HG03060 (cell line): ENCODE results near the gene GPRASP1.
"Not testable (repeated sequence)": the region's sequence is repeated elsewhere in the genome, so short reads cannot be mapped to it uniquely, and the experiment has no call there.

Experiments used
- ATAC-seq: cut with Tn5 transposase; IDR thresholded peaks from one replicate; pipeline ENCODE4 v1.9.1; 2021; ENCODE audit warnings: low read depth, moderate number of reproducible peaks; ENCODE audit not compliant: unreplicated experiment

GPRASP1 gene, protein sequence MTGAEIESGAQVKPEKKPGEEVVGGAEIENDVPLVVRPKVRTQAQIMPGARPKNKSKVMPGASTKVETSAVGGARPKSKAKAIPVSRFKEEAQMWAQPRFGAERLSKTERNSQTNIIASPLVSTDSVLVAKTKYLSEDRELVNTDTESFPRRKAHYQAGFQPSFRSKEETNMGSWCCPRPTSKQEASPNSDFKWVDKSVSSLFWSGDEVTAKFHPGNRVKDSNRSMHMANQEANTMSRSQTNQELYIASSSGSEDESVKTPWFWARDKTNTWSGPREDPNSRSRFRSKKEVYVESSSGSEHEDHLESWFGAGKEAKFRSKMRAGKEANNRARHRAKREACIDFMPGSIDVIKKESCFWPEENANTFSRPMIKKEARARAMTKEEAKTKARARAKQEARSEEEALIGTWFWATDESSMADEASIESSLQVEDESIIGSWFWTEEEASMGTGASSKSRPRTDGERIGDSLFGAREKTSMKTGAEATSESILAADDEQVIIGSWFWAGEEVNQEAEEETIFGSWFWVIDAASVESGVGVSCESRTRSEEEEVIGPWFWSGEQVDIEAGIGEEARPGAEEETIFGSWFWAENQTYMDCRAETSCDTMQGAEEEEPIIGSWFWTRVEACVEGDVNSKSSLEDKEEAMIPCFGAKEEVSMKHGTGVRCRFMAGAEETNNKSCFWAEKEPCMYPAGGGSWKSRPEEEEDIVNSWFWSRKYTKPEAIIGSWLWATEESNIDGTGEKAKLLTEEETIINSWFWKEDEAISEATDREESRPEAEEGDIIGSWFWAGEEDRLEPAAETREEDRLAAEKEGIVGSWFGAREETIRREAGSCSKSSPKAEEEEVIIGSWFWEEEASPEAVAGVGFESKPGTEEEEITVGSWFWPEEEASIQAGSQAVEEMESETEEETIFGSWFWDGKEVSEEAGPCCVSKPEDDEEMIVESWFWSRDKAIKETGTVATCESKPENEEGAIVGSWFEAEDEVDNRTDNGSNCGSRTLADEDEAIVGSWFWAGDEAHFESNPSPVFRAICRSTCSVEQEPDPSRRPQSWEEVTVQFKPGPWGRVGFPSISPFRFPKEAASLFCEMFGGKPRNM (N-terminal part only)

DNA sequence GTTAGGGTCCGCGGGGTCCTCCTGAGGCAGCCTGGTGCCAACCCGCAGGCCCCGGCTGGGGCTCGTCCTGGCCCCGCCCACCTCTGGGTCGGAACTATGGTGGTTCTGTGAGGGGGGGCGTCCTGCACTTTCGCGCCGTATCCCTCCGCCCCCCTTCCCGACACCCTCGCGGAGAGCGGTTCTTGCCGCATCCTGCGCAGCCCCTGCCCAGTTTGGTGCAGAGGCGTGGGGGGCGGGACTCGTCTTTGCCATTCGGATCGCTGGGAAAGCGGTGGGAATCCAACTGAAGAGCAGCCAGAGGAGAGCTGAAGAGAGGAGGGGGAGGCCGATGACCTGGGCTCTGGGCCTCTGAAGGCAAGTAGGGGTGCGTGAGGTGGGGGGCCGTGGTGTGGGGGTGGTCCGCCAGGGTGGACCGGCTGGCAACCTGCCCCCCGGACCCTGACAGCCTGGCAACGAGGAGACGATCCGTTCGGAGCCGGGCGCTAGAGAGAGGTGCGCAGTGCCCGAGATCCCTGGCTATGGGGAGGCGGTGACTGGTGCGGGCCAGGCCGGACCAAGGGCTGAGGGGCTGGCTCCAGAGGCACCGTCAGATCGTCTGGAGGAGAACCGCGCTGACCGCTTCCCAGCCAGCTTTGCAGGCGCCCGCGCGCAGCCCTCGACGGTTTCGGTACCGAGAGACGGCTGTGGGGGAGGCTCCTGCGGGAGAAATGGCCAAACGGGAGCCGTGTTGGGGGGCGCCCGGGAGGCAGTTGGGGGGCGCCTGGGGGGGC, at the start of gene GPRASP1:
TSS of gene GPRASP1 (plus strand) at position 242 of the 770 bp plus-strand sequence. CDS start 2,431 bp downstream, outside the sequence.
- ATAC-seq, result no peak

DNA sequence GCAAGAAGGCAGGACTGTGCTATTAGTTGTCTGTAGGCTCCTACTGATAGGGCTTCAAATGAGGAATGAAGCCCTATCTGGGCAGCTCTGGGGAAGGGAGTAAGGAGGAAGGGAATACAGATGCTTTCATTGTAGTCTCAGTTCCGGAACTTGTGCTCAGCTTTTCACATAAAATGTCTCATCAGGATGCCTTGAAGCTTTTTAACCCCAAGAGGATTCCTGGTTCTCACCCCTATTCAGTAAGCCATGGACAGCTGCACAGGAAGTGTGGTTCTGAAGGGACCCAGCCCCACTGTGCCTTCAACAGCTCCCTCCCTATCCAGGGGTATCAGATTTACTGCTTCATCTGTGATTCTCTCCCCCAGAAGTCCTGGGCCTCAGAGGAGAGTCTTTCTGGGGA, 47.0 kb upstream of the GPRASP1 start:
- ATAC-seq, result no peak

DNA sequence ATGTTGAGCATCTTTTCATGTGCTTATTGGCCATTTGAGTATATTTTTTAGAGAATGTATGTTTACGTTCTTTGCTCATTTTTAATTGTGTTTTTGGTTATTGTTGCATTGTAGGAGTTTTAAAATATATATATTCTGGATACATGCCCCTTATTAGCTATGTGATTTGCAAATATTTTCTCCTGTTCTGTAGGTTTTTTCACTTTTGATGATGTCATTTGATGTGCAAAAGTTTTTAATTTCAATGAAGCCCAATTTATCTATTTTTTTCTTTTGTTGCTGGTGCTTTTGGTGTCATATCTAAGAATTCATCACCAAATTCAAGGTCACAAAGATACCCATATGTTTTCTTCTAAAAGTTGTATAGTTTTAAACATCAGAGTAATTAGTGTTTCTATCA, 45.2 kb upstream of the GPRASP1 start:
- no peak for ATAC-seq

DNA sequence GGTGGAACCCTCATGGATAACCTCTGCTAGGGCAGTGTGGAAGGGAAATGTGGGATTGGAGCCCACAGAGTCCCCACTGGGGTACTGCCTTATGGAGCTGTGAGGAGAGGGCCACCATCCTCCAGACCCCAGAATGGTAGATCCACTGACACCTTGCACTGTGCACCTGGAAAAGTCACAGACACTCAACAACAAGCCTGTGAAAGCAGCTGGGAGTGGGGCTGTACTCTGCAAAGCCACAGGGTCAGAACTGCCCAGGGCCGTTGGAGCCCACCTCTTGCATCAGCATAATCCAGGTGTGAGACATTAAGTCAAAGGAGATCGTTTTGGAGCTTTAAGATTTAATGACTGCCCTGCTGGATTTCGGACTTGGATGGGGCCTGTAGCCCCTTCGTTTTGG, 40.4 kb upstream of the GPRASP1 start:
- no peak for ATAC-seq

DNA sequence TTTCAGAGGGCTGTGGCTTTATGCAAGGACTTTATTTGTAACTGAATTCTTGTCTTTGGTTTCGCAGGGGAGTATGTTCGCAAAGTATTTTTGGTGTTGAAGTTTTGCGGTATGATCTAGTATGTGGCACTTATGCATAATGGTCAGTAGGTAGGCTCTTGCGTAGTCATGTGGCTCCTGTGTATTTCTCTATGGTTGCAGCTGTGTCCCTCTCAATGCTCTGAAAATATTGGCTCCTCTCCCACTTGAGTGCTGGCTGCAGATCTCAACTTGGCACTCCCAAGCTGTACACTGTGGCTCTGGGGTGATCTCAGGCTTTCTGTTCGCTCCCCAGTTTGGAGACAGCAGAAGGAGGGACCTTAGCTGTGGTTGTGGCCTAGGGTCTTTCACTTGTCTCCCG, 27.2 kb upstream of the GPRASP1 start:
- ATAC-seq, result no peak

DNA sequence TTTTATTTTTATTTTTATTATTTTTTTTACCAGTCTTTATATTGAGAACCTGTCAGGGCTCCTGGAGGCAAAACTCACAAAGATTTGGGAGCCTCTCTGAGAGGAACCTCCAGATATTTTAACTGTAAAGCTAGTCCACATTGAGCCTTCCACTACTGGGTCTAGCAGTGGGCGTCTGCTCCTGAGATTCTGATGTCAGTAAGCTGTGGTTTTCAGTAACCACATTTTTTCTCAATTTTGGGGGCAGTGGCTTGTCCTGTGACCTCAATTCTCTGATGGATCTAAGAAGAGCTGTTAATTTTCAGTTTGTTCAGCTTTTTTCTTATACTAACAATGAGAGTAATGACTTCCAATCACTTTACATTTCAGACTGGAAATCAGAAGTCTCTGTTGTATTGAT, 23.6 kb upstream of the GPRASP1 start:
- ATAC-seq, result no peak

DNA sequence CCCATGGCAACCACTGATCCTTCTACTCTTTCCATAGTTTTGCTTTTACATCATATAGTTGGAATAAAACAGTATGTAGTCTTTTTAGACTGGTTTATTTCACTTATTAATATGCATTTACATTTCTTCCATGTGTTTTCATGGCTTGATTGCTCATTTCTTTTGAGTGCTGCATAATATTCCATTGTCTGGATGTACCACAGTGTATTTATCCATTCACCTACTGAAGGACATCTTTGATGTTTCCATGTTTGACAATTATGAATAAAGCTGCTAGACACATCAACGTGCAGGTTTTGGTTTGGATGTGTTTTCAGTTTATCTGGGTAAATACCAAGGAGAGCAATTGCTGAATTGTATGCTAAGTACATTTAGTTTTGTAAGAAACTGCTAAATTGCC, 13.7 kb upstream of the GPRASP1 start:
- ATAC-seq, result no peak

DNA sequence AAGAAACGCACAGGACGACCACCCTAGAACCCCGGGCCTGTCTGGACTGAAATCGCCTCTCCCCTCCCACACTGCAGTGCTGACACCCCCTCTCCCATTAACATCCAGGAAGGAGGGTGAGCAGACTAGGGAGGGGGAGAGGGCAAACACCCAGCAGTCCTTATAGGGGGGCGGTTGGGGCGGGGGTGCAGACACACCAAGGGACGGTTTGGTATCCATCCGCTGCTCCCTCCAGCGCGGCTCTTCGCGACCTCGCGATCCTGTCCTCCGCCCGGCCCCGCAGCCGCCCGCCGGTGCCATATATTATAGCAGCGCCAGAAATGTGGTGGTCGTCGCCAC, 411 bp upstream of the GPRASP1 start:
- ATAC-seq, result no peak

DNA sequence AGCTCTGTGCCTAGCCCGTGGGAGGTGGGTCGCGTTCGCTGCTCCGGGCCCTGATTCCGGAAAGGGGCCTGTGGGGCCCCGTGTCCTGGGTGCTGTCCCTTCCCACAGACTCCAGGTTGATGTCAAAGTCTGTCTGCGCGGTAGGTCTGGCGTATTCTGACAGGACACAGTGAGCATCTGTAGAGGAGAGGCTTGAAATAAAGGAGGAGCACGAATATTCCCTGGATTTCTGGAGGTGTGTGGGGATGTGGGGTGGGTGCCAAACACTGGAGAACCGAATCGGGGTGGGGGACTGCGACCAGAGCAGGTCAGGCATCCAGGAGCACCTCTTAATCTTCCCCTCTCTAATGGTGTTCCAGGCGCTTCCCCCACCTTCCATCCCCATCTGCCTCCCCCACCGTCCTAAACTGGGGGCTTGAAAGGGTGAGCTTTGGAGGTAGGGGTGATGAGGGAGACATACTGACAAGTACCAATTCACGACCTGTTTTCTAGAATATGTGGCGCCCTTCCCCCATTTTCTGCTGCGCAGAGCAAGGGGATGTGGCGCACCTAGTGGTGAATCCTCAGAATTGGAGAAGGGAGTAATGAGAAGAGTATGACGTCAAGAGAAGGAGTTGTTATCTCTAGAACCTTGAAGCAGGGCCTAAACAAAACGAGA, 877 bp downstream of the GPRASP1 start:
- ATAC-seq, result no peak

DNA sequence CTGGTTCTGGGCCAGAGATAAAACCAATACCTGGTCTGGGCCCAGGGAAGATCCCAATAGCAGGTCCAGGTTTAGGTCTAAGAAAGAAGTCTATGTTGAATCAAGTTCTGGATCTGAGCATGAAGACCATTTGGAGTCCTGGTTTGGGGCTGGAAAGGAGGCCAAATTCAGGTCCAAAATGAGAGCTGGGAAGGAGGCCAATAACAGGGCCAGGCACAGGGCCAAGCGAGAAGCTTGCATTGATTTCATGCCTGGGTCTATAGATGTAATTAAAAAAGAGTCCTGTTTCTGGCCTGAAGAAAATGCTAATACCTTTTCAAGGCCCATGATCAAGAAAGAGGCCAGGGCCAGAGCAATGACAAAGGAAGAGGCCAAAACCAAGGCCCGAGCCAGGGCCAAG, 3.4 kb downstream of the GPRASP1 start:
- ATAC-seq, result no peak

DNA sequence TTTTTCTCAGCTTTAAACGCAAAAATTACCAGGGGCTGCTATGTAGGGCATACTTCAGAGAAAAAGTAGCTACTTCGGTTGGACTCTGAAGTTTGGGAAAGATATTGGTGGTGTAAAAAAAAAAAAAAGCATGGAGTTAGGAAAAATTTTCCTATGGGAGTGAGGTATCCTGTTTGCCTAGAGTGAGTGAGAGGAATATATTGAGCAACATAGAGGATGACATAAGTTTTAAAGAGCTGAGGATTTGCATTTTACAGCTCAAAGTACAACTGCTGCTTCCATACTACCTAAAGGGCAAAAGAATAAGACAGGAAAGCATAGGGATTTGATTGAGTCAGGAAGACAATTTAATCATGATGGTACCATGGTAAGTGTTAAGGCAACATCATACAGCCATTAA, 7.3 kb downstream of the GPRASP1 start:
- no peak for ATAC-seq

DNA sequence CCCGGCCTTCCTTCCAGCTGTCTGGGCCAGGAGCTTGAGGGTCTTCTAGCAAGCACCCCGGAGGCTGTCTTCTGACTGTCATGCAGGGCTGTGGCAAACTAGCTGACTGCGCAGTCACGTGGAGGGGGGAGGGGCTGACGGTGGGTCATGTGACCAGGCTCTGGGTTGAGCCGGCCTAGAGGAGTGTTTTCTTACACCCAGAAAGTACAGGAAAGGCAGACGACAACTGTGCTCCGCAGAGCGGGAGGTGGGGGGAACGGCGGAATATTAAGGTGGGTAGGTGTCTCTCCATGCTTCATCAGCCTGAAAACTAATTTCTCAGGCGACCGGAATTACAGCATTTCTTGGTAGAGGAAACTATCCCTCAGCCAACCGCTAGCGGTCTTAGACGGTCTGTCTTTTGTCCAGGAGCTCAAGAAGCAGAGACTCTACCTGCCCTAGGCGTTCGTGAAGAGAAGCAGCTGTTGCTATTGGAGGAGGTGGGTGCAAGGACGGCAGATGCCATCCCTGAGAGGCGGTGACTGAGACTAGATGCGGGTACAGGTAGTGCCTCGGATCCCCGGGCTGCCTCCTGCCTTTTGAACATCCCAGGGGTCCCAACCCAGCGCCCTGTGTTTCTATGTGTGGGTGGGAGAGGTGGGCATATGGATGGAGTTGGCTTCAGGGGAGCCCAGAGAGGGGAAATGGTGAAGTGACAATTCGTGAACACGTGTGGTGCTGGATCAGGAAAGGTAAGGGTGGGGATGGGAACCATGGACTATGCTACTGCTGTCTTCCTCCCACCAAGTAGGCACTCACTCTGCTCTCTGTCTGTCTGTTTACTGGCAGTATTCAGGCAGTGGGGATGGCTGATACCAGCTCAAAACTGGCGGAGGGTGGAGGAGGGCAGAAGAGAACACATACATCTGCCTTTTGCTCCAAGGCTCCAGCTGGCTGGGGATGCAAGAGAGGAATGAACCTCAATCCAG, 8.8 kb downstream of the GPRASP1 start:
- ATAC-seq, result peak; percentile 89

DNA sequence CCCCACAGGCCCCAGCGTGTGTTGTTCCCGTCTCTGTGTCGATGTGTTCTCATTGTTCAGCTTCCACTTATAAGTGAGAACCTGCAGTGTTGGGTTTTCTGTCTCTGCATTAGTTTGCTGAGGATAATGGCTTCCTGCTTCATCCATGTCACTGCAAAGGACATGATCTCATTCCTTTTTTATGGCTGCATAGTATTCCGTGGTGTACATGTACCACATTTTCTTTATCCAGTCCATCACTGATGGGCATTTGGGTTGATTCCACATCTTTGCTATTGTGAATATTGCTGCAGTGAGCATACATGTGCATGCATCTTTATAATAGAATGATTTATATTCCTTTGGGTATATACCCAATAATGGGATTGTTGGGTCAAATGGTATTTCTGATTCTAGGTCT, 12.5 kb downstream of the GPRASP1 start:
- ATAC-seq, result not testable (repeated sequence)

DNA sequence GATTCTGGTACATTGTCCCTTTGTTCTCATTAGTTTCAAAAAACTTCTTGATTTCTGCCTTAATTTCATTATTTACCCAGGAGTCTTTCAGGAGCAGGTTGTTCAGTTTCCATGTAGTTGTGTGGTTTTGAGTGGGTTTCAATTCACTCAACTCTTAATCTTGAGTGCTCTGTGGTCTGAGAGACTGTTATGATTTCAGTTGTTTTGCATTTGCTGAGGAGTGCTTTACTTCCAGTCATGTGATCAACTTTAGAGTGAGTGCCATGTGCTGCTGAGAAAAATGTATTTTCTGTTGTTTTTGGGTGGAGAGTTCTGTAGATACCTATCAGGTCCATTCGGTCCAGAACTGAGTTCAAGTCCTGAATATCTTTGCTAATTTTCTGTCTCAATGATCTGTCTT, 15.8 kb downstream of the GPRASP1 start:
- ATAC-seq, result not testable (repeated sequence)

DNA sequence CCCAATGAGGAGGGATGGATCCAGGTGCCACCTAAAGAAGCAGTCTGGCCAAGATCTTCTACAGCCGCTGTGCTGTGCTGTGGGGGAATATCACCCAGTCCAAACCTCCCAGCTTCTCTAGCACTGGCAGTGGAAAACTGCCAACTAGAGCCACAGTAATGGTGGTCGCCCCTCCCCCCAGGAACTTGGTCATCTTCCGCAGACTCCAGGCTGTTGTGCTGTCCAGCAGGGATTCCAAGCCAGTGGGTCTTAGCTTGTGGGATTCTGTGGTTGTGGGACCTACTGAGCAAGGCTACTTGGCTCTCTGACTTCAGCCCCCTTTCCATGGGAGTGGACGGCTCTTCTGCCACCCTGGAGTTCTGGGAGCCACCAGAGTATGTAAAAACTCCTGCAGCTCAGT, 18.2 kb downstream of the GPRASP1 start:
- no peak for ATAC-seq

DNA sequence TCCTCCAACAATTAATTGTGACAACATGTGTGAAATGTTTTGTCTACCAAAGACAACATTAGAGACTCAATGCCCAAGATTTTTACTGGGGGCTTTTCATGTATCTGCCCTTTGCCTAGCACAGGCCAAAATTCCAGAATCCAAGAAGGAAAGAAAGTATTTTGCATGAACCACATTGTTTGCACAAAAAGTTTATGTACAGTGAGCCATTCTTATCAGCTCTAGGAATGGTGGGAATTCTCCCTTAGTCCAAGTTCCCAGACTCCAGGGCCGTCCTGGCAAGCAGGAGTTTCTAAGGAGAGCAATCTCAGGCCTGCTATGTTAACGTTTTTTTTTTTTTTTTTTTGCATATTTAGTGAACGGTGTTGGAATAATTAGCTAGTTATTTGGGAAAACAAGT, 21.6 kb downstream of the GPRASP1 start:
- no peak for ATAC-seq

DNA sequence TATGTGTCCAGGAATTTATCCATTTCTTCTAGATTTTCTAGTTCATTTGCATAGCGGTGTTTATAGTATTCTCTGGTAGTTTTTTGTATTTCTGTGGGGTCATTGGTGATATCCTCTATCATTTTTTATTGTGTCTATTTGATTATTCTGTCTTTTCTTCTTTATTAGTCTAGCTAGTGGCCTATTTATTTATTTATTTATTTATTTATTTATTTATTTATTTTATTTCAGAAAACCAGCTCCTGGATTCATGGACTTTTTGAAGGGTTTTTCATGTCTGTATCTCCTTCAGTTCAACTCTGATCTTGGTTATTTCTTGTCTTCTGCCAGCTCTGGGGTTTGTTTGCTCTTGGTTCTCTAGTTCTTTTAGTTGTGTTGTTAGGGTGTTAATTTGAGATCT, 26.2 kb downstream of the GPRASP1 start:
- not testable (repeated sequence) for ATAC-seq

DNA sequence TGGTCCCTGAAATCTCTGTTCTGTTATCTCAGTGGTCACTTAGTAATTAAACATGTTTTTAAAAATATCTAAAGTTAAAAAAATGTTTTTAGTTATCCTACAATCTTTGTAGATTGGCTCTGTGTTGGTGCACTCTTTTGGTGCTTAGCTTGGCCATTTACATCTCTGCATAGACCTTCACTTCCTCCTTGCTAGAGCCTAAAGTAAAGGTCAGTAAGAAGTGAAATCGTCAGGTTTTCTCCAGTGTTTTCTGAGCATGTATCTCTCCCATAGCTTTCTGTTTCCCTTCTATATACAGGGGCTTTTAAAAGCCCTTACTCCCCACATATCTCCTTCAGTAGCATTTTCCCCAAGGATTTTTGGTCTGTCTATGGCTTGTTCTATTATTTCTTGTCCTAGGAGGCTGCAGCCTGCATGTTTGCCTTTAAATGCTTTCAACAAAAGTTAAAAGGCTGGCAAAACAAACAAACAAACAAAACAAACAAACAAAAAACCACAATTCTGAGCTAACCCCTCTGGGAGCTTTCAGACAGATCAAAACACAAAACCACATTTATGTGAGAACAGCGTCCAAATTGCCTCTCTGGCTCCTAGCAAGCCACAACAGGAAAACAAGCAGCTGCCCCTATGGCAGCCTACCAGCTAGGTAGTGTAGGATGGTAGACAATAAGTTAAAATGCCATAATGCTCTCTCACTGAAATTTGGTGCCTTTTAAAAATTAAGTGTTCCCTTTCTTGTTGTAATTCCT, 33.7 kb downstream of the GPRASP1 start:
- ATAC-seq, result no peak
